Fibroblast of lung (primary cell): ENCODE data around the gene PLCXD3.

ENCODE experiments used
- CTCF ChIP-seq, 2 donors: IDR thresholded peaks in 1 of 2; conservative IDR thresholded peaks in 1 of 2; 1 replicate in 1 of 2; 2 replicates in 1 of 2; pipeline ENCODE4 v1.5.1; 2011 to 2012; ENCODE audit warnings: low read length in 2 of 2, control low read depth in 1 of 2, inconsistent platforms in 1 of 2, low read depth in 1 of 2, mild to moderate bottlenecking in 1 of 2
- EZH2 ChIP-seq: IDR thresholded peaks from 2 replicates; pipeline ENCODE4 v1.5.1; 2012; ENCODE audit warnings: low read length, control low read depth, mild to moderate bottlenecking; ENCODE audit errors: missing control alignments

GRCh38 chr5:41337724-41338123 is 172.7 kb downstream of the PLCXD3 start:
- TF ChIP-seq CTCF (conservative IDR thresholded peaks at IDR 0.05 in 1 of 2, IDR thresholded peaks at IDR 0.05 in 1 of 2; ENCODE audit: low read depth in 1 of 2, low read length in 2 of 2) (no peak), EZH2 (no peak)
